WI38 (cell line): ENCODE data around the gene FAT3.

ENCODE experiments used
- H3K4me3 ChIP-seq: 2 replicates; pipeline ENCODE4 v1.5.1; 2011; ENCODE audit warnings: low read depth, mild to moderate bottlenecking, control low read depth, low read length
- CTCF ChIP-seq: IDR thresholded peaks from 2 replicates; pipeline ENCODE4 v1.5.1; 2012; ENCODE audit warnings: low read depth, mild to moderate bottlenecking, control low read depth, low read length

FAT3 gene

GRCh38 chr11:92227230-92227814 is 2.7 kb downstream of the FAT3 start:
- no peak for TF ChIP-seq CTCF
- no peak overlapping the region for H3K4me3 ChIP-seq

- TF ChIP-seq CTCF = no peak
- H3K4me3 ChIP-seq = no peak overlapping the region
Observed at GRCh38 chr11:92227959-92228935, 3.6 kb downstream of the FAT3 start.

GRCh38 chr11:92236856-92237255 is 12.2 kb downstream of the FAT3 start:
- no peak for TF ChIP-seq CTCF
- H3K4me3 ChIP-seq = no peak overlapping the region

GRCh38 chr11:92240916-92241315 is 16.3 kb downstream of the FAT3 start:
- no peak overlapping the region for H3K4me3 ChIP-seq
- no peak for TF ChIP-seq CTCF

- TF ChIP-seq CTCF = no peak
Observed at GRCh38 chr11:92245700-92246271, 21.2 kb downstream of the FAT3 start.

GRCh38 chr11:92246630-92247029 is 22.0 kb downstream of the FAT3 start:
- TF ChIP-seq CTCF = no peak
- no peak overlapping the region for H3K4me3 ChIP-seq

More at GRCh38 chr11:92245700-92246271, 21.2 kb downstream of the FAT3 start:
- H3K4me3 ChIP-seq = no peak overlapping the region
